Epithelial cell of proximal tubule (primary cell): ENCODE measurements around the gene NHLH2. TPM values are rescaled to one million over a fixed set of nuclear protein-coding genes. Genes with fewer than 3 reads are reported as not detected.

Experiments
- DNase-seq: peaks from one replicate; pipeline ENCODE4 v3.0.0-alpha.2; 2011; ENCODE audit warnings: low read depth
- H3K4me3 ChIP-seq: 2 replicates; pipeline ENCODE4 v1.5.1; 2011; ENCODE audit warnings: low read depth, mild to moderate bottlenecking, low read length
- total RNA-seq: library from RNA; depleted of rRNA; stranded (reverse); fragments of >200 nt; gene quantifications from 2 replicates; pipeline ENCODE4 v1.2.3, GENCODE V29; 2015
- TF ChIP-seq, protein P1 (sequence below): conservative IDR thresholded peaks from 2 replicates; pipeline ENCODE4 v1.5.1; 2012; ENCODE audit warnings: low read depth, mild to moderate bottlenecking, low read length

NHLH2 gene
- total RNA-seq, 1 donor from 2014 or later = 0.06 TPM

DNA sequence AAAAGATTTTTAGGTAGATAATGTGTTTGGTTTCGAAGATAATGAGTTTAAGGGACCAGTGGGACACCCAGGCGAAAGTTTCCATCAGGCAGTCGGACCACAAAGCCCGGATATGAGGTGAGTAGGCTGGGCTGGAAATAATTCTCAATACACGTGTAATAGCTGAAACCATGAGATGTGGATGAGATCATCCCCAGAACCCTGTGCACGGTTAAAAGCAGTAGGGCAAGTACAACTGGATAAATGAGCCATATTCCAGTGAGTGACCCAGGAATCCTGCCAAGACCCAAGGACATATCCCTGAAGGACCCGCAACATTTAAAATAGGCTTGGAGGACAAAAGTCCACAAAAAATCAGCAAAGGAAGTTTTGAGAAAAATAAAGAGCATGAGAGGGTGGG, 21.5 kb upstream of the NHLH2 start:
- H3K4me3 ChIP-seq = no peak overlapping the region
- TF ChIP-seq, protein P1, sequence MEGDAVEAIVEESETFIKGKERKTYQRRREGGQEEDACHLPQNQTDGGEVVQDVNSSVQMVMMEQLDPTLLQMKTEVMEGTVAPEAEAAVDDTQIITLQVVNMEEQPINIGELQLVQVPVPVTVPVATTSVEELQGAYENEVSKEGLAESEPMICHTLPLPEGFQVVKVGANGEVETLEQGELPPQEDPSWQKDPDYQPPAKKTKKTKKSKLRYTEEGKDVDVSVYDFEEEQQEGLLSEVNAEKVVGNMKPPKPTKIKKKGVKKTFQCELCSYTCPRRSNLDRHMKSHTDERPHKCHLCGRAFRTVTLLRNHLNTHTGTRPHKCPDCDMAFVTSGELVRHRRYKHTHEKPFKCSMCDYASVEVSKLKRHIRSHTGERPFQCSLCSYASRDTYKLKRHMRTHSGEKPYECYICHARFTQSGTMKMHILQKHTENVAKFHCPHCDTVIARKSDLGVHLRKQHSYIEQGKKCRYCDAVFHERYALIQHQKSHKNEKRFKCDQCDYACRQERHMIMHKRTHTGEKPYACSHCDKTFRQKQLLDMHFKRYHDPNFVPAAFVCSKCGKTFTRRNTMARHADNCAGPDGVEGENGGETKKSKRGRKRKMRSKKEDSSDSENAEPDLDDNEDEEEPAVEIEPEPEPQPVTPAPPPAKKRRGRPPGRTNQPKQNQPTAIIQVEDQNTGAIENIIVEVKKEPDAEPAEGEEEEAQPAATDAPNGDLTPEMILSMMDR = no peak
- DNase-seq = no peak

DNA sequence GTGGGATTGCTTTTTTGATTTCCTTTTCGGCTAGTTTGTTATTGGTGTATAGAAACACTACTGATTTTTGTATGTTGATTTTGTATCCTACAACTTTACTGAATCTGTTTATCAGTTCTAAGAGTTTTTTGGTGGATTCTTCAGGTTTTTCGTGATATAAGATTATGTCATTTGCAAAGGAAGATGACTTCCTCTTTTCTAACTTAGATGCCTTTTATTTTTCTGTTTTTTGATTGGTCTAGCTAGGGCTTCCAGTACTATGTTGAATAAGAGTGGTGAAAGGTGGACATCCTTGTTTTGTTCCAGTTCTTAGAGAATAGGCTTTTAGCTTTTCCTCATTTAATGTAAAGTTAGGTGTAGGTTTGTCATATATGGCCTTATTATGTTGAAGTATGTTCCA, 13.1 kb upstream of the NHLH2 start:
- no peak for DNase-seq
- TF ChIP-seq, protein P1 = no peak
- no peak overlapping the region for H3K4me3 ChIP-seq

DNA sequence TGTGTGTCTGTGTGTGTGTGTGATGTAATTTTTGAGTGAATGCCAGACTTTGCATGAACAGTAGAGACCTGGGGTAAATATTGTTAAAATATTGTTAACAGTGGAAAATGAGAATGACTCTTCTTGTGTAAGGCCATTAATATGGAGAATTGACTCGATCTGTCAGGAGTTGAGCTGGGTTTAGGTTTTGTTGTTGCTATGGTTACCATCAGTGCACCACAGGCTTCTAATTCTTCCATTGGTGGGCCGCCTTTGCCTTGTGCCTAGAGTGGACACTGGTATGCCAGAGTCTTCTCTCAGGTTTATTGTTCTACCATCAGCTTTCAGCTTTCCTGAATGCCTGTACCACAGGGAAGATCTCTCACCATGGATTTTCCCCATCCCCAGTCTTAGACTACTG, 10.0 kb upstream of the NHLH2 start:
- no peak for DNase-seq
- TF ChIP-seq, protein P1 = no peak
- H3K4me3 ChIP-seq = no peak overlapping the region

DNA sequence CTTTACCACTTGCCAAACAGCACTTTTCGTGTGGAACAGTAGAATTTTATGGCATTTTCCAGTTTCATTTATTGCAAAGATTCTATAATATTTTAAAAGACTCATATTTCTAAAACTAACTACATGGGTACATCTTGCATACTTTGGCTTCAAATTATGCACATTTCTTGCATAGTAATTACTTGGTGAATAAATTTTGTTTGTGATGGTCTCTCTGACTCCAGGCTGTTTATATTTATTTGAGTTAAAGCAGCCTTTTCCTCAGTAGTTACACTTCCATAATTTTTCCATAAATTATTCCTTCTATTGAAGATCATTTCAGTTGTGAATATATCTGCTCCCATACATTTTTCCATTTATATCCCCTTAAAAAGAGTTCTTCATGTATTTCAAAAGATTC, 6.9 kb upstream of the NHLH2 start:
- H3K4me3 ChIP-seq = no peak overlapping the region
- no peak for DNase-seq
- TF ChIP-seq, protein P1 = no peak

DNA sequence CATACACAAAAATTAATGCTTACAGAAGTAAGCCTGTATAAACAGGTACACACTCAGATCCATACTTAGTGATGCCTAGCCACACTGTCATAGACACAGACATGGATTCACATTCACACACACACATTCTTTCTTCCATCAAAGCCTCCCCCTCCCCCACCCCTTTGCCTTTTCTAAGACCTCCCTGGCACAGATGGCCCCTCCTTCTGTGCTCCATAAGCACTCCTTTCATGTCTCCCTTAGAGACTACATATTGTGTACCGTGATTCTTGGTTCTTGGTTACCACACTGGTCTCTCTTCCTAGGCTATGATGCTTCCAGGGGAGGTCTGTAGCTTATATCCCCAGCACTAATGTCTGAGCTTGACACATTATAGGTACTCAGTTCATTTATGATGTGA, 2.0 kb upstream of the NHLH2 start:
- TF ChIP-seq, protein P1 = no peak
- DNase-seq = no peak
- H3K4me3 ChIP-seq = no peak overlapping the region

DNA sequence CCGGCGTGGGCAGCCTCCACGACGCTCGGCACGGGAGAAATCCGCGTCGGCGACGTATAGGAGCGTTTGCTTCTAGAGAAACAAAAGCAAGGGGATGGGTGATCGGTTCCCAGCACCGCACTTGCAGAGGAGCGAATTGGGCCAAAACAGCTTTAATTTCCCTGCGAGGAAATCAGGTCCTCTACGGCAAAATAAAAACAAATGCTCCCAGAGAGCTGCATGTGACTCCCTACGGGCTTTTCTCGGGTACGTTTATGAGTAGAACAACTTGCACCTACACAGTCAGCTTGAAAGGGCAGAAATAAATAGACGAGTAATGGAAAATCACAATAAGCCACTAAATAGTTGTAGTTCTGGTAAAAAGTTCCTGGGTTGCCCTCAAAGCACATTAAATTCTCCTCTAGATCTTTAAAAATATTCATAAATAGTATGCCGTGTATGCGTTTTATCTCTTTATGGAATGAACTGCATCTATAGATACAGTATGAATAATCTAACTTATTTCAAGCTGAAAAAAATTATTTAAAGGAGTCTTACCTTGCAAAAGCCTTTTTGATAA, 1.2 kb downstream of the NHLH2 start:
- TF ChIP-seq, protein P1 = no peak
- H3K4me3 ChIP-seq = peak overlapping the region; percentile 33
- no peak for DNase-seq

DNA sequence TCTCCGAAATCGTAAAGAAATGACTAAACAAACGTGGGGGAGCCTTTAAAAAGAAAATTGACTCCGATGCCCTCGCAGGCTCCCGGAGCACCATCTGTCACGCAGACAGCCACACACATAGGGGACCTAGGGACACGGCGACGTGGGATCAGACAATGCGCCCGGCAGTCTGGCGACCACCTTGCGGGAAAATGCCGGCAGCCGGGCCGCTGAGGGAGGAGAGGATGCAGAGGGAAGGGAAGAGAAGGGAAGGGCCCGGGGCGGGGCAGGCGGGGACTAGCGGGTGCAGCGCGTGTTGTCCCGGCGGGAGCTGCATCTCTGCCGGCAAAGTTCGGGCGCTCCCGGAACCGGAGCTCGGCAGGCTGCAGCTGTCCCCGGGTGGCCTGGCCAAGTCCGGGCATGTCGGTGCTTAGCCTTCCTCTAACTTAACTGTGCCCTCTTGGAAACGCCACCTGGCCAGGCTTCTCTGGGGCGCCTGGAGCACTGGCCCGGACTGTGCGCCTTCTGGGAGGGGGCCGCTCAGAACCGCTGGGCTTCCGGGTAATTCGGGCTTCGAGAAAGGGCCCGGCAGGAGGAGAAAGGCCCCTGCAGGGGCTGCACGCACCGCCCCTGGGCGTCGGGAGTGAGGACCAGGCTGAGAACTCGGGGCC, 1.8 kb downstream of the NHLH2 start:
- TF ChIP-seq, protein P1 = no peak
- H3K4me3 ChIP-seq = peak overlapping the region; percentile 33
- no peak for DNase-seq
